ENCODE data around the gene FSTL1.

- no peak for TF ChIP-seq CTCF (IDR thresholded peaks at IDR 0.05)
- TF ChIP-seq POLR2A (IDR thresholded peaks at IDR 0.05) = no peak
Measured at GRCh38 chr3:120393761-120394160, 57.0 kb downstream of the FSTL1 start.
